HepG2 (cell line): ENCODE measurements around the gene DNPH1. TPM values are rescaled to one million over a fixed set of nuclear protein-coding genes. Genes with fewer than 3 reads are reported as not detected.

Experiments used
- ATAC-seq: fragments of 200-7000 bp; cut with Tn5 transposase; 3 replicates; pipeline ENCODE4 v1.9.1; 2020; ENCODE audit warnings: mild to moderate bottlenecking, moderate library complexity
- BruUV-seq: library from RNA; stranded (reverse); fragments of 400-500 nt; replicated peaks from 2 replicates; lab custom pipeline; 2021; lab: Mats Ljungman, UMichigan
- CTCF ChIA-PET: fragments of 300-600 bp; formaldehyde crosslinking; extraction: SDS; loops from one replicate; lab custom pipeline; 2021; ENCODE audit warnings: low total read pairs, inconsistent platforms, low intra/inter-chr PET ratio; lab: Yijun Ruan, JAX
- POLR2A ChIA-PET: fragments of 350-600 bp; sonication (Branson Sonifier 250); formaldehyde crosslinking; loops from one replicate; lab custom pipeline; 2020; ENCODE audit warnings: antibody characterized with exemption, inconsistent platforms; lab: Yijun Ruan, JAX
- DNase-seq: peaks from one replicate; pipeline ENCODE4 v3.0.0-alpha.2; 2015; ENCODE audit warnings: low spot score
- FAIRE-seq: peaks from 3 replicates; lab custom pipeline; 2011; peaks lifted over from hg19 to GRCh38; lab: Jason Lieb, UNC
- H2AFZ ChIP-seq: one replicate; pipeline ENCODE4 v1.6.1; 2011; ENCODE audit warnings: low read length, inconsistent platforms
- H3K27ac ChIP-seq: fragments of 300-600 bp; 3 replicates; pipeline ENCODE4 v1.8.0; 2011; ENCODE audit warnings: mixed run types, mild to moderate bottlenecking, mixed read lengths, low read length, inconsistent platforms; ENCODE audit not compliant: insufficient read depth; ENCODE audit errors: extremely low read length
- H3K27me3 ChIP-seq, 2 experiments: fragments of 200-600 bp in 1 of 2; 2 replicates in 1 of 2; 3 replicates in 1 of 2; pipeline versions ENCODE4 v1.6.0 to v1.8.0; 2011; ENCODE audit warnings: low read length in 2 of 2, mild to moderate bottlenecking in 2 of 2, moderate library complexity in 2 of 2, inconsistent platforms in 1 of 2; ENCODE audit not compliant: insufficient read depth in 2 of 2, control insufficient read depth in 1 of 2
- H3K36me3 ChIP-seq, 2 experiments: fragments of 200-600 bp in 1 of 2; replicated peaks in 1 of 2; 2 replicates in 1 of 2; 3 replicates in 1 of 2; pipeline versions ENCODE4 v1.5.1 to v1.8.0; 2011; ENCODE audit warnings: low read length in 2 of 2, inconsistent platforms in 1 of 2; ENCODE audit not compliant: insufficient read depth in 2 of 2, control insufficient read depth in 1 of 2
- H3K4me1 ChIP-seq: 2 replicates; pipeline ENCODE4 v1.5.1; 2012; ENCODE audit warnings: low read length, inconsistent platforms; ENCODE audit not compliant: insufficient read depth
- H3K4me2 ChIP-seq: 2 replicates; pipeline ENCODE4 v1.6.0; 2011; ENCODE audit warnings: low read depth, low read length, inconsistent platforms
- H3K4me3 ChIP-seq, 3 experiments: fragments of 200-600 bp in 1 of 3; sonication (generic), shearing (Covaris generic) in 1 of 3; replicated peaks in 1 of 3; 2 replicates each; pipeline ENCODE4 v1.5.1; 2011 to 2016; ENCODE audit warnings: low read length in 3 of 3, inconsistent platforms in 2 of 3, low read depth in 2 of 3, mild to moderate bottlenecking in 2 of 3, control low read depth in 1 of 3, mixed read lengths in 1 of 3; ENCODE audit not compliant: insufficient read depth in 1 of 3
- H3K79me2 ChIP-seq: one replicate; pipeline ENCODE4 v1.6.1; 2011; ENCODE audit warnings: low read length, inconsistent platforms; ENCODE audit not compliant: insufficient read depth
- H3K9ac ChIP-seq: 2 replicates; pipeline ENCODE4 v1.6.0; 2011; ENCODE audit warnings: mild to moderate bottlenecking, low read depth, low read length, inconsistent platforms; ENCODE audit not compliant: insufficient read depth
- H3K9me3 ChIP-seq: 2 replicates; pipeline ENCODE4 v1.5.1; 2012; ENCODE audit warnings: mild to moderate bottlenecking, low read length
- H4K20me1 ChIP-seq: 2 replicates; pipeline ENCODE4 v1.6.0; 2011; ENCODE audit warnings: inconsistent platforms, mild to moderate bottlenecking, low read length, moderate library complexity; ENCODE audit not compliant: insufficient read depth
- CTCF ChIP-seq: sonication (generic); formaldehyde crosslinking; IDR thresholded peaks from 2 replicates; pipeline ENCODE4 v1.5.0; 2020; ENCODE audit warnings: mild to moderate bottlenecking, missing genetic modification reagents, moderate library complexity
- MAFF ChIP-seq: IDR thresholded peaks from 2 replicates; pipeline ENCODE4 v1.6.1; 2011; ENCODE audit warnings: low read depth, low read length, improper control_type of control experiment
- MAFK ChIP-seq, 2 experiments: IDR thresholded peaks in 1 of 2; conservative IDR thresholded peaks in 1 of 2; 2 replicates each; pipeline ENCODE4 v1.6.1; 2011; ENCODE audit warnings: improper control_type of control experiment in 2 of 2, low read length in 2 of 2
- MTA1 ChIP-seq: sonication (generic); formaldehyde crosslinking; IDR thresholded peaks from 2 replicates; pipeline ENCODE4 v1.4.0; 2020; ENCODE audit warnings: missing genetic modification reagents, mild to moderate bottlenecking, borderline replicate concordance
- MTF1 ChIP-seq: sonication (generic); formaldehyde crosslinking; IDR thresholded peaks from 2 replicates; pipeline ENCODE4 v1.5.0; 2020; ENCODE audit warnings: missing genetic modification reagents
- NFE2L2 ChIP-seq: fragments of 150-350 bp; IDR thresholded peaks from 2 replicates; pipeline ENCODE4 v1.6.1; 2014; ENCODE audit warnings: low read length
- SMC3 ChIP-seq: IDR thresholded peaks from 2 replicates; pipeline ENCODE4 v1.6.1; 2011; ENCODE audit warnings: low read length, improper control_type of control experiment
- TRIM24 ChIP-seq: sonication (generic); formaldehyde crosslinking; IDR thresholded peaks from 2 replicates; pipeline ENCODE4 v1.8.0; 2022; ENCODE audit warnings: mild to moderate bottlenecking, missing genetic modification reagents
- ZFP62 ChIP-seq: sonication (generic); formaldehyde crosslinking; IDR thresholded peaks from 2 replicates; pipeline ENCODE4 v1.4.0; 2020; ENCODE audit warnings: missing genetic modification reagents
- ZHX1 ChIP-seq: sonication (generic); formaldehyde crosslinking; IDR thresholded peaks from 2 replicates; pipeline ENCODE4 v1.8.1; 2022; ENCODE audit warnings: low read depth, mild to moderate bottlenecking, missing genetic modification reagents
- ZNF282 ChIP-seq: fragments of 450-650 bp; IDR thresholded peaks from 2 replicates; pipeline ENCODE4 v1.6.1; 2018; ENCODE audit not compliant: partially characterized antibody
- ZNF644 ChIP-seq: IDR thresholded peaks from 2 replicates; pipeline ENCODE4 v1.6.1; 2016; ENCODE audit warnings: low read depth
- ZNF670 ChIP-seq: sonication (generic); formaldehyde crosslinking; IDR thresholded peaks from 2 replicates; pipeline ENCODE4 v1.8.0; 2022; ENCODE audit warnings: mild to moderate bottlenecking, missing genetic modification reagents, borderline replicate concordance
- ZNF792 ChIP-seq: IDR thresholded peaks from 2 replicates; pipeline ENCODE4 v1.6.1; 2016
- WGBS: methylation state at CpG from one replicate; pipeline ENCODE4 v1.1.6; 2017; ENCODE audit warnings: low lambda C conversion rate; 5-methylcytosine and 5-hydroxymethylcytosine counted together
- in situ Hi-C: cut with HindIII; loops from 2 replicates; pipeline ENCODE4 v1.10.0; 2017; ENCODE audit warnings: low pct_unique_long_range_greater_than_20kb; ENCODE audit not compliant: extremely low pct_ligation_motif_present
- intact Hi-C: fragments of 100-400 bp; cut with micrococcal nuclease; formaldehyde crosslinking; loops from one replicate; pipeline ENCODE4 v1.10.0; 2022; ENCODE audit not compliant: unreplicated experiment
- polyA plus RNA-seq, 8 experiments: library from polyadenylated mRNA; depleted of rRNA in 3 of 8; stranded (reverse) in 7 of 8; unstranded in 1 of 8; fragments of >200 nt; fragmentation: Illumina TruSeq in 4 of 8; extraction: Trizol in 4 of 8; gene quantifications; 2 replicates each; pipeline versions ENCODE4 v1.2.1 to v1.2.3, GENCODE V29; 2011 to 2016; ENCODE audit warnings: low read depth in 4 of 8, missing spikeins in 1 of 8, mixed read lengths in 1 of 8; ENCODE audit not compliant: insufficient read depth in 1 of 8
- total RNA-seq, 5 experiments: library from RNA; depleted of rRNA; stranded (reverse); fragments of >200 nt; fragmentation: Illumina TruSeq; extraction: Trizol; gene quantifications; 2 replicates each; pipeline ENCODE4 v1.2.3, GENCODE V29; 2016; ENCODE audit warnings: low read depth in 1 of 5
- TF ChIP-seq, protein P1 (sequence below): sonication (generic); formaldehyde crosslinking; IDR thresholded peaks from 2 replicates; pipeline ENCODE4 v1.4.0; 2020; ENCODE audit warnings: missing genetic modification reagents

DNPH1 gene
- total and polyA plus RNA-seq, 2 of the 13 experiments (the other 11 are each of a cell fraction or from before 2014, with no cell fraction given), result 56.5 to 75.1 TPM

GRCh38 chr6:43211955-43212354, 17.3 kb downstream of the DNPH1 start (continued):
- TF ChIP-seq ZNF282, result no peak
- peak; percentile 51 for TF ChIP-seq CTCF (CRISPR knock-in tag)
- TF ChIP-seq ZNF792 (CRISPR knock-in tag), result no peak
- peak; percentile 81 for TF ChIP-seq SMC3
- no peak for TF ChIP-seq MTF1 (CRISPR knock-in tag)
- no peak for TF ChIP-seq ZNF670 (CRISPR knock-in tag)

GRCh38 chr6:43207286-43207685, 22.0 kb downstream of the DNPH1 start:
- intact Hi-C loops (no loop called here), in situ Hi-C loops (no loop called here)
- Histone ChIP-seq H3K4me1 (0 out of 2 replicates have a peak, but pooled peaks cover 5% of the 10 kb centered on the region), H3K27ac (no peak overlapping the region), H3K36me3 (peaks cover 0 to 2% of the 10 kb centered on the region in 2 experiments; a peak in 2 of 5 replicates), H3K9me3 (no peaks in the 10 kb centered on the region), H3K4me3 (no peak overlapping the region), H3K27me3 (no peaks in the 10 kb centered on the region), H3K79me2 (no peaks in the 10 kb centered on the region), H4K20me1 (no peaks in the 10 kb centered on the region), H2AFZ (no peak overlapping the region), H3K4me2 (no peak overlapping the region), H3K9ac (no peak overlapping the region)
- BruUV-seq, result no TSS peak
- TF ChIP-seq TRIM24 (CRISPR knock-in tag) (no peak), NFE2L2 (peak; percentile 92), MTA1 (CRISPR knock-in tag) (no peak), ZFP62 (CRISPR knock-in tag) (no peak), ZNF644 (no peak), MAFF (peak; percentile 72), ZHX1 (CRISPR knock-in tag) (no peak), MAFK (conservative IDR thresholded peaks at IDR 0.05 in 1 of 2, IDR thresholded peaks at IDR 0.05 in 1 of 2; ENCODE audit: low read length in 2 of 2) (peak; percentile 84)
- TF ChIP-seq, protein P1, sequence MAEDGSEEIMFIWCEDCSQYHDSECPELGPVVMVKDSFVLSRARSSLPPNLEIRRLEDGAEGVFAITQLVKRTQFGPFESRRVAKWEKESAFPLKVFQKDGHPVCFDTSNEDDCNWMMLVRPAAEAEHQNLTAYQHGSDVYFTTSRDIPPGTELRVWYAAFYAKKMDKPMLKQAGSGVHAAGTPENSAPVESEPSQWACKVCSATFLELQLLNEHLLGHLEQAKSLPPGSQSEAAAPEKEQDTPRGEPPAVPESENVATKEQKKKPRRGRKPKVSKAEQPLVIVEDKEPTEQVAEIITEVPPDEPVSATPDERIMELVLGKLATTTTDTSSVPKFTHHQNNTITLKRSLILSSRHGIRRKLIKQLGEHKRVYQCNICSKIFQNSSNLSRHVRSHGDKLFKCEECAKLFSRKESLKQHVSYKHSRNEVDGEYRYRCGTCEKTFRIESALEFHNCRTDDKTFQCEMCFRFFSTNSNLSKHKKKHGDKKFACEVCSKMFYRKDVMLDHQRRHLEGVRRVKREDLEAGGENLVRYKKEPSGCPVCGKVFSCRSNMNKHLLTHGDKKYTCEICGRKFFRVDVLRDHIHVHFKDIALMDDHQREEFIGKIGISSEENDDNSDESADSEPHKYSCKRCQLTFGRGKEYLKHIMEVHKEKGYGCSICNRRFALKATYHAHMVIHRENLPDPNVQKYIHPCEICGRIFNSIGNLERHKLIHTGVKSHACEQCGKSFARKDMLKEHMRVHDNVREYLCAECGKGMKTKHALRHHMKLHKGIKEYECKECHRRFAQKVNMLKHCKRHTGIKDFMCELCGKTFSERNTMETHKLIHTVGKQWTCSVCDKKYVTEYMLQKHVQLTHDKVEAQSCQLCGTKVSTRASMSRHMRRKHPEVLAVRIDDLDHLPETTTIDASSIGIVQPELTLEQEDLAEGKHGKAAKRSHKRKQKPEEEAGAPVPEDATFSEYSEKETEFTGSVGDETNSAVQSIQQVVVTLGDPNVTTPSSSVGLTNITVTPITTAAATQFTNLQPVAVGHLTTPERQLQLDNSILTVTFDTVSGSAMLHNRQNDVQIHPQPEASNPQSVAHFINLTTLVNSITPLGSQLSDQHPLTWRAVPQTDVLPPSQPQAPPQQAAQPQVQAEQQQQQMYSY, result no peak
- DNase-seq (no peak), FAIRE-seq (peak; percentile 18), ATAC-seq (no peak)
- CTCF ChIA-PET, result no interaction called here
- WGBS, result 99% methylated on average over 2 of the region's 2 CpGs
- POLR2A ChIA-PET, result no interaction called here
